GM23338 (cell line): ENCODE data around the gene TNS1.

Experiments
- CREB1 ChIP-seq: fragments of 250-450 bp; sonication (Bioruptor Pico); IDR thresholded peaks from 2 replicates; pipeline ENCODE4 v1.5.0; 2020; ENCODE audit warnings: low read depth, mild to moderate bottlenecking, moderate library complexity
- EZH2 ChIP-seq: fragments of 200-600 bp; sonication (generic); IDR thresholded peaks from one replicate; pipeline ENCODE4 v1.8.0; 2017; ENCODE audit warnings: antibody characterized with exemption, mild to moderate bottlenecking, low read depth; ENCODE audit not compliant: unreplicated experiment
- EZH2phosphoT487 ChIP-seq: fragments of 200-600 bp; sonication (generic); IDR thresholded peaks from one replicate; pipeline ENCODE4 v1.8.1; 2018; ENCODE audit warnings: antibody characterized with exemption; ENCODE audit not compliant: unreplicated experiment
- JUNB ChIP-seq: IDR thresholded peaks from one replicate; pipeline ENCODE4 v1.6.1; 2016; ENCODE audit warnings: antibody characterized with exemption; ENCODE audit not compliant: unreplicated experiment
- NANOG ChIP-seq: IDR thresholded peaks from 2 replicates; pipeline ENCODE4 v1.6.1; 2016; ENCODE audit warnings: antibody characterized with exemption, borderline replicate concordance
- POLR2AphosphoS5 ChIP-seq: IDR thresholded peaks from 2 replicates; pipeline ENCODE4 v1.6.1; 2016; ENCODE audit warnings: antibody characterized with exemption, low read depth
- REST ChIP-seq: IDR thresholded peaks from one replicate; pipeline ENCODE4 v1.6.1; 2018; ENCODE audit warnings: antibody characterized with exemption; ENCODE audit not compliant: unreplicated experiment
- STAT1 ChIP-seq: IDR thresholded peaks from one replicate; pipeline ENCODE4 v1.6.1; 2016; ENCODE audit warnings: antibody characterized with exemption; ENCODE audit not compliant: unreplicated experiment
- ZNF331 ChIP-seq: fragments of 250-450 bp; sonication (Bioruptor Pico); IDR thresholded peaks from 2 replicates; pipeline ENCODE4 v1.5.0; 2020; ENCODE audit warnings: low read depth, mild to moderate bottlenecking, moderate library complexity
- TF ChIP-seq, protein P1 (sequence below), 2 experiments: fragments of 200-600 bp in 1 of 2; sonication (generic) in 1 of 2; conservative IDR thresholded peaks; 2 replicates each; pipeline versions ENCODE4 v1.5.1 to v1.6.1; 2016 to 2017; ENCODE audit warnings: antibody characterized with exemption in 2 of 2, low read depth in 2 of 2, mild to moderate bottlenecking in 2 of 2, moderate library complexity in 1 of 2
- TF ChIP-seq, protein P2 (sequence below): IDR thresholded peaks from 2 replicates; pipeline ENCODE4 v1.6.1; 2016; ENCODE audit warnings: antibody characterized with exemption

DNA sequence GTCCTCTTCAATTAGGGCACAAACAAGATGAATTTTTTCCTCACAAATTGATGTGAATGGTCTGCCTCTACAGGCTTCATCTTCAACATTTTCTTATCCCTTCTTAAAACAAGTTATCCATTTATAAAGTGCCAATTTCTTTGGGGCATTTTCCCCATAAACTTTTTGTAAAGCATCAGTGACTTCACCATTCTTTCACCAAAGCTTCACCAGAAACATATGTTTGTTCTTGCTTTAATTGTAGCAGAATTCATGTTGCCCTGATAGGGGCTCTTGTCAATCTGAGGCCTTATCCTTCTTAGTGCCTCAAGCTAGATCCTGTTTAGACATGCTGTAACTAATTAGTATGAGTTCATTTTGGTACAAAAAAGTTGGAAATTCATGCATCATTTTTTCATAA, 226.2 kb downstream of the TNS1 start:
- TF ChIP-seq, protein P1, sequence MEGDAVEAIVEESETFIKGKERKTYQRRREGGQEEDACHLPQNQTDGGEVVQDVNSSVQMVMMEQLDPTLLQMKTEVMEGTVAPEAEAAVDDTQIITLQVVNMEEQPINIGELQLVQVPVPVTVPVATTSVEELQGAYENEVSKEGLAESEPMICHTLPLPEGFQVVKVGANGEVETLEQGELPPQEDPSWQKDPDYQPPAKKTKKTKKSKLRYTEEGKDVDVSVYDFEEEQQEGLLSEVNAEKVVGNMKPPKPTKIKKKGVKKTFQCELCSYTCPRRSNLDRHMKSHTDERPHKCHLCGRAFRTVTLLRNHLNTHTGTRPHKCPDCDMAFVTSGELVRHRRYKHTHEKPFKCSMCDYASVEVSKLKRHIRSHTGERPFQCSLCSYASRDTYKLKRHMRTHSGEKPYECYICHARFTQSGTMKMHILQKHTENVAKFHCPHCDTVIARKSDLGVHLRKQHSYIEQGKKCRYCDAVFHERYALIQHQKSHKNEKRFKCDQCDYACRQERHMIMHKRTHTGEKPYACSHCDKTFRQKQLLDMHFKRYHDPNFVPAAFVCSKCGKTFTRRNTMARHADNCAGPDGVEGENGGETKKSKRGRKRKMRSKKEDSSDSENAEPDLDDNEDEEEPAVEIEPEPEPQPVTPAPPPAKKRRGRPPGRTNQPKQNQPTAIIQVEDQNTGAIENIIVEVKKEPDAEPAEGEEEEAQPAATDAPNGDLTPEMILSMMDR (conservative IDR thresholded peaks at IDR 0.05; ENCODE audit: low read depth in 2 of 2), result no peak
- no peak for TF ChIP-seq CREB1
- no peak for TF ChIP-seq NANOG
- TF ChIP-seq POLR2AphosphoS5, result no peak
- TF ChIP-seq EZH2phosphoT487, result no peak
- no peak for TF ChIP-seq REST
- TF ChIP-seq JUNB, result no peak
- TF ChIP-seq EZH2, result no peak
- TF ChIP-seq, protein P2, sequence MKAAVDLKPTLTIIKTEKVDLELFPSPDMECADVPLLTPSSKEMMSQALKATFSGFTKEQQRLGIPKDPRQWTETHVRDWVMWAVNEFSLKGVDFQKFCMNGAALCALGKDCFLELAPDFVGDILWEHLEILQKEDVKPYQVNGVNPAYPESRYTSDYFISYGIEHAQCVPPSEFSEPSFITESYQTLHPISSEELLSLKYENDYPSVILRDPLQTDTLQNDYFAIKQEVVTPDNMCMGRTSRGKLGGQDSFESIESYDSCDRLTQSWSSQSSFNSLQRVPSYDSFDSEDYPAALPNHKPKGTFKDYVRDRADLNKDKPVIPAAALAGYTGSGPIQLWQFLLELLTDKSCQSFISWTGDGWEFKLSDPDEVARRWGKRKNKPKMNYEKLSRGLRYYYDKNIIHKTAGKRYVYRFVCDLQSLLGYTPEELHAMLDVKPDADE, result no peak
- TF ChIP-seq ZNF331 (CRISPR knock-in tag), result no peak
- TF ChIP-seq STAT1, result no peak
